Measurements from ENCODE around the gene UGT2B7. TPM values are rescaled to one million over a fixed set of nuclear protein-coding genes. Genes with fewer than 3 reads are reported as not detected.

The UGT2B7 gene
- total and polyA plus RNA-seq, 7 experiments from 2014 or later, result not detected

DNA sequence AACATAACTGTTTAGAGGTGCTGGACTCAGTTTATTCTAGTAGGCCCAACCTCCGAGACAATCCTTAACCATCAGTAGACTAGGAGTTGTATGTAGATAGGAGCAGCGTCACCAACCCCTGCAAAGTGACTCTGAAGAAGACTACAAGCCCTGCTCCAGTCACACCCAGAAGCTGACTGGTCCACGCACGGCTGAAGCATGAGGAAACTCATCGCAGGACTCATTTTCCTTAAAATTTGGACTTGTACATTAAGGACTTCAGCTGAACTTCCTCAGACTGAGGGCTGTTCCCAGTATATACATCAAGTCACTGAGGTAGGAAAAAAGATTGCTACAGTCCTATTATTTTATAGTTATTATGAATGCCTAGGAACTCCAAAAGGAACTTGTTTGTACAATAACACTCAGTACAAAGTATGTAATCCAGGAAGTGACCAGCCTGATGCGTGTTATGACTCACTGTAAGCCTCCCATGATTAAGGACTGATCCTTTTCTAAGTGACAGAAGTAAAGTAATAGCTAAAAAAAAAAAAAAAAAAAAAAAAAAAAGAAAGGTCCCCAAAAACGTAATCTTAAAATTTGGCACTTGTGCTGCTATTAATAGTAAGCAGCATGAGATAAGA lies 41.6 kb upstream of the UGT2B7 start:
- no peaks in the 10 kb centered on the region for H3K36me3 Mint-ChIP-seq
- no peak overlapping the region for H3K4me3 Mint-ChIP-seq
- no peak overlapping the region for H3K27ac Mint-ChIP-seq
- Histone ChIP-seq H3K36me3 (ENCODE audit: control insufficient read depth in 2 of 3, insufficient read depth in 3 of 3, low read length in 3 of 3) (no peaks in the 10 kb centered on the region), H3K9me3 (ENCODE audit: control insufficient read depth in 2 of 3, low read length in 3 of 3) (no peaks in the 10 kb centered on the region), H3K4me3 (ENCODE audit: low read length) (no peak overlapping the region), H3K27ac (ENCODE audit: low read depth, low read length) (no peak overlapping the region), H3K27me3 (ENCODE audit: control insufficient read depth in 2 of 2, insufficient read depth in 2 of 2, low read length in 2 of 2) (no peaks in the 10 kb centered on the region), H3K4me1 (ENCODE audit: control insufficient read depth in 2 of 2, insufficient read depth in 2 of 2, low read length in 2 of 2) (no peaks in the 10 kb centered on the region)
- no peaks in the 10 kb centered on the region for H3K4me1 Mint-ChIP-seq
- peaks cover 0 to 5% (median 0%) of the 10 kb centered on the region in 11 donors for H3K9me3 Mint-ChIP-seq
- DNase-seq (no peak), ATAC-seq (no peak)
- ChIA-PET POLR2A (no interaction called here), CTCF (interaction anchor here (0.6 kb wide), 1 partner anchor 9 kb away, joined by 3 read pairs; no protein-coding TSS in a partner anchor)
- H3K27me3 Mint-ChIP-seq, result peaks cover 0 to 6% (median 0%) of the 10 kb centered on the region in 5 donors
- intact Hi-C loops (cut with micrococcal nuclease), result no loop called here

- ChIA-PET CTCF (no interaction called here), POLR2A (no interaction called here)
- Histone ChIP-seq H3K27me3 (ENCODE audit: control insufficient read depth in 2 of 2, insufficient read depth in 2 of 2, low read length in 2 of 2) (no peaks in the 10 kb centered on the region), H3K9me3 (ENCODE audit: control insufficient read depth in 2 of 3, low read length in 3 of 3) (no peaks in the 10 kb centered on the region), H3K4me3 (ENCODE audit: low read length) (no peak overlapping the region), H3K4me1 (ENCODE audit: control insufficient read depth in 2 of 2, insufficient read depth in 2 of 2, low read length in 2 of 2) (no peaks in the 10 kb centered on the region), H3K36me3 (ENCODE audit: control insufficient read depth in 2 of 3, insufficient read depth in 3 of 3, low read length in 3 of 3) (no peaks in the 10 kb centered on the region), H3K27ac (ENCODE audit: low read depth, low read length) (no peak overlapping the region)
- Mint-ChIP-seq H3K36me3 (no peaks in the 10 kb centered on the region), H3K4me3 (no peak overlapping the region), H3K27ac (no peak overlapping the region), H3K27me3 (peaks cover 0 to 6% (median 0%) of the 10 kb centered on the region in 5 donors), H3K4me1 (no peaks in the 10 kb centered on the region), H3K9me3 (peaks cover 0 to 6% (median 0%) of the 10 kb centered on the region in 11 donors)
- DNase-seq (no peak), ATAC-seq (no peak)
- intact Hi-C loops (cut with micrococcal nuclease), result no loop called here
Measured at GRCh38 chr4:69056150-69056549, 40.1 kb upstream of the UGT2B7 start.

DNA sequence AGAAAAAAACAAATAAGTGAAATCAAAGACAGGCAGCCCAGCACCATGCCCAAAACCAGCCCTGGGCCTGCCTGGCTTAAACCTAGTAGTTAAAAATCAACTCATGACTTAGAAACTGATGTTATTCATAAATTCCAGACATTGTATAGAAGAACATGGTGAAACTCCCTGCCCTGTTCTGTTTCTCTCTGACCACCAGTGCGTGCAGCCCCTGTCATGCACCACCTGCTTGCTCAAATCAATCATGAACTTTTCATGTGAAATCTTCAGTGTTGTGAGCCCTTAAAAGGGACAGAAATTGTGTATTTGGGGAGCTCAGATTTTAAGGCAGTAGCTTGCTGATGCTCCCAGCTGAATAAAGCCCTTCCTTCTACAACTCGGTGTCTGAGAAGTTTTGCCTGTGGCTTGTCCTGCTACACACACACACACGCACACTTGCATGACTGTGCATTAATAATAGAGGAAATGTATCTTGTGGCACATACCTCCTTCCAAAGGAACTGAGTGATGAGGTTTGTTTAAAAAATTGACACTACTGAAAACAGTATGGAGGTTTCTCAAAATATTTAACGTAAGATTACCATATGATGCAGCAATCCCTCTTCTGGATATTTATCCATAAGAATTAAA lies 39.2 kb upstream of the UGT2B7 start:
- H3K36me3 Mint-ChIP-seq, result no peaks in the 10 kb centered on the region
- H3K4me1 ChIP-seq (ENCODE audit: control insufficient read depth in 2 of 2, insufficient read depth in 2 of 2, low read length in 2 of 2), result no peaks in the 10 kb centered on the region
- no peaks in the 10 kb centered on the region for H3K4me1 Mint-ChIP-seq
- no peaks in the 10 kb centered on the region for H3K9me3 ChIP-seq (ENCODE audit: control insufficient read depth in 2 of 3, low read length in 3 of 3)
- no peak overlapping the region for H3K27ac Mint-ChIP-seq
- CTCF ChIA-PET, result no interaction called here
- POLR2A ChIA-PET, result no interaction called here
- no peak overlapping the region for H3K4me3 ChIP-seq (ENCODE audit: low read length)
- no peak for ATAC-seq
- intact Hi-C loops (cut with micrococcal nuclease), result no loop called here
- H3K4me3 Mint-ChIP-seq, result no peak overlapping the region
- H3K27me3 ChIP-seq (ENCODE audit: control insufficient read depth in 2 of 2, insufficient read depth in 2 of 2, low read length in 2 of 2), result no peaks in the 10 kb centered on the region
- no peak for DNase-seq
- peaks cover 0 to 6% (median 0%) of the 10 kb centered on the region in 11 donors for H3K9me3 Mint-ChIP-seq
- no peaks in the 10 kb centered on the region for H3K36me3 ChIP-seq (ENCODE audit: control insufficient read depth in 2 of 3, insufficient read depth in 3 of 3, low read length in 3 of 3)
- no peak overlapping the region for H3K27ac ChIP-seq (ENCODE audit: low read depth, low read length)
- peaks cover 0 to 6% (median 0%) of the 10 kb centered on the region in 5 donors for H3K27me3 Mint-ChIP-seq

DNA sequence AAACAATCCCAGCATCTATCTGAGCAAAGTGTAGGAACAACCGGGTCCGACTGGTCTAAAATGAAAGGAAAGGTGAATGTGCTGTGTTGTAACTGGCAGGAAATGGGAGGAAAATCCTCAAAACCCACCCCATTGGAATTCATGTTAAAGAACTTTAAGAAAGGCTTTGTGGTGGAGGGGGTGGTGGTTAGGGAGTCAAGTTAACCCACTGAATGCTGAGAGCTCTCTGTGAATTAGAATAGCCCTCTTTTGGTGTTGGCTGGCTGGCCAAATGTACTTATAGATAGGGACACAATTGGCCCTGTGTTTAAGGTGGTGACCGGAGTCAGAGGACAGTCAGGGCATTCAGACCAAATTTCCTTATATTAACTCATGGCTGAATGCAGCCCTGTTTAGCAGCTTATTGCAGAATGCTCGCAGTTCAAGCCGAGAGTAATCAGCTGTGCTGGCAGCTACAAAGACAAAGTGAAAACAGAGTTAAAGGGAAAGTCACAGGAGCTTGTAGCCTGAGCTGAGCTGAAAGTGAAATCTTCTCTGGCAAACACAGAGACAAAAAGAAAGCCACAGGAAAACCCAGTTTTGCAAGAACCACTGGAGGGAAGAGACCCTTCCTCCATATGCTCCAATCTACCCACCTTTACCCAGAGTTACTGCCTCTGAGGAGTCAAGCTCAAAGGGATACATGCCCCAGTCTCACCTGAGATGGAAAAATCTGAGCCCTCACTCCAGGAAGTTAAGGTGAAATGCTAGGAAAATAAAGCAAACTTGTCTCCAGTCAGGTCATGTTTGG lies 38.5 kb upstream of the UGT2B7 start:
- POLR2A ChIA-PET, result no interaction called here
- H3K27me3 Mint-ChIP-seq, result peaks cover 0 to 6% (median 0%) of the 10 kb centered on the region in 5 donors
- no peak for DNase-seq
- intact Hi-C loops (cut with micrococcal nuclease), result no loop called here
- Histone ChIP-seq H3K4me1 (ENCODE audit: control insufficient read depth in 2 of 2, insufficient read depth in 2 of 2, low read length in 2 of 2) (no peaks in the 10 kb centered on the region), H3K9me3 (ENCODE audit: control insufficient read depth in 2 of 3, low read length in 3 of 3) (no peaks in the 10 kb centered on the region), H3K4me3 (ENCODE audit: low read length) (no peak overlapping the region), H3K27me3 (ENCODE audit: control insufficient read depth in 2 of 2, insufficient read depth in 2 of 2, low read length in 2 of 2) (no peaks in the 10 kb centered on the region), H3K27ac (ENCODE audit: low read depth, low read length) (no peak overlapping the region), H3K36me3 (ENCODE audit: control insufficient read depth in 2 of 3, insufficient read depth in 3 of 3, low read length in 3 of 3) (no peaks in the 10 kb centered on the region)
- H3K36me3 Mint-ChIP-seq, result no peaks in the 10 kb centered on the region
- peaks cover 0 to 6% (median 0%) of the 10 kb centered on the region in 11 donors for H3K9me3 Mint-ChIP-seq
- ATAC-seq, result no peak
- no peak overlapping the region for H3K4me3 Mint-ChIP-seq
- no peaks in the 10 kb centered on the region for H3K4me1 Mint-ChIP-seq
- CTCF ChIA-PET, result interaction anchor here (0.6 kb wide), 1 partner anchor 1451 kb away, joined by 3 read pairs; no protein-coding TSS in a partner anchor
- no peak overlapping the region for H3K27ac Mint-ChIP-seq

DNA sequence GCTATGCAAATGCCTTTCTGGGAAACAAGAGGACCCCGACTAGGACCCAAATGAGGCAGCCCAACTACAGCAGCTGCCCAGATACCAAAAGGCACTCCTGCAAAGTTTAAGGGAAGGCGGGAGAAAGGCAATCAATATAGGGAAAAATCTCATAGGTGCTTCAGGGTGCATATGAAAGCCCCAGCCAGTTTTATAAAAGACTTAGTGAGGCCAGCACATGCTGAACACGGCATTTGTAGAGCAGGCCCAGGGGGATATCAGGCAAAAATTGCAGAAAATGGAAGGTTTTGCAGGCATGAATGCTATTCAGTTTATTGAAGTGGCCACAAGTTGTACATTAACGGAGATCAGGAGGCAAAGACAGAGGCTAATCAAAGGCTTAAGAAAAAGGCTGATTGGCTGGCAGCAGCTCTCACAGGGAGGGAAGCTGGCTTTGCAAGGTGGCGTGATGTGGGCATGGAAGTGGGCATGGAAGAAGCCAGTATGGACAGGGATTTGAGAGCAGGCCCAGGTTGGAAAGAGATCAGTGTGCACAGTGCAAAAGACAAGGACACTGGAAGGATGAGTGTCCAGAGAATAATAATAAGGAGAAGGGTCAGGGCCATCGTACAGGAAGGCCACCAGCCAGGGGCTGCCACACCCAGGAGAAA lies 37.7 kb upstream of the UGT2B7 start:
- Mint-ChIP-seq H3K27ac (no peak overlapping the region), H3K4me3 (no peak overlapping the region), H3K36me3 (no peaks in the 10 kb centered on the region), H3K4me1 (no peaks in the 10 kb centered on the region), H3K27me3 (peaks cover 0 to 6% (median 0%) of the 10 kb centered on the region in 5 donors), H3K9me3 (peaks cover 0 to 7% (median 0%) of the 10 kb centered on the region in 11 donors)
- Histone ChIP-seq H3K9me3 (ENCODE audit: control insufficient read depth in 2 of 3, low read length in 3 of 3) (no peaks in the 10 kb centered on the region), H3K4me1 (ENCODE audit: control insufficient read depth in 2 of 2, insufficient read depth in 2 of 2, low read length in 2 of 2) (no peaks in the 10 kb centered on the region), H3K27ac (ENCODE audit: low read depth, low read length) (no peak overlapping the region), H3K4me3 (ENCODE audit: low read length) (no peak overlapping the region), H3K27me3 (ENCODE audit: control insufficient read depth in 2 of 2, insufficient read depth in 2 of 2, low read length in 2 of 2) (no peaks in the 10 kb centered on the region), H3K36me3 (ENCODE audit: control insufficient read depth in 2 of 3, insufficient read depth in 3 of 3, low read length in 3 of 3) (no peaks in the 10 kb centered on the region)
- ChIA-PET POLR2A (no interaction called here), CTCF (no interaction called here)
- ATAC-seq, result no peak
- intact Hi-C loops (cut with micrococcal nuclease), result no loop called here
- DNase-seq, result no peak

GRCh38 chr4:69060651-69061308 lies 35.5 kb upstream of the UGT2B7 start:
- ChIA-PET POLR2A (no interaction called here), CTCF (no interaction called here)
- ATAC-seq (no peak), DNase-seq (no peak)
- H3K9me3 Mint-ChIP-seq, result peaks cover 0 to 8% (median 0%) of the 10 kb centered on the region in 11 donors
- H3K4me3 Mint-ChIP-seq, result no peak overlapping the region
- H3K27me3 Mint-ChIP-seq, result peaks cover 0 to 6% (median 0%) of the 10 kb centered on the region in 5 donors
- Histone ChIP-seq H3K4me1 (ENCODE audit: control insufficient read depth in 2 of 2, insufficient read depth in 2 of 2, low read length in 2 of 2) (no peaks in the 10 kb centered on the region), H3K9me3 (ENCODE audit: control insufficient read depth in 2 of 3, low read length in 3 of 3) (no peaks in the 10 kb centered on the region), H3K27ac (ENCODE audit: low read depth, low read length) (no peak overlapping the region), H3K4me3 (ENCODE audit: low read length) (no peak overlapping the region), H3K36me3 (ENCODE audit: control insufficient read depth in 2 of 3, insufficient read depth in 3 of 3, low read length in 3 of 3) (no peaks in the 10 kb centered on the region), H3K27me3 (ENCODE audit: control insufficient read depth in 2 of 2, insufficient read depth in 2 of 2, low read length in 2 of 2) (no peaks in the 10 kb centered on the region)
- no peaks in the 10 kb centered on the region for H3K4me1 Mint-ChIP-seq
- intact Hi-C loops (cut with micrococcal nuclease), result no loop called here
- no peak overlapping the region for H3K27ac Mint-ChIP-seq
- no peaks in the 10 kb centered on the region for H3K36me3 Mint-ChIP-seq

Data from naive thymus-derived CD4-positive, alpha-beta T cell (primary cell).